HG02588 (cell line): Measurements from ENCODE around the gene ERGIC3.

ENCODE experiments used
- ATAC-seq: cut with Tn5 transposase; IDR thresholded peaks from one replicate; pipeline ENCODE4 v1.9.1; 2021; ENCODE audit warnings: mild to moderate bottlenecking, moderate library complexity; ENCODE audit not compliant: unreplicated experiment

ERGIC3 gene

DNA sequence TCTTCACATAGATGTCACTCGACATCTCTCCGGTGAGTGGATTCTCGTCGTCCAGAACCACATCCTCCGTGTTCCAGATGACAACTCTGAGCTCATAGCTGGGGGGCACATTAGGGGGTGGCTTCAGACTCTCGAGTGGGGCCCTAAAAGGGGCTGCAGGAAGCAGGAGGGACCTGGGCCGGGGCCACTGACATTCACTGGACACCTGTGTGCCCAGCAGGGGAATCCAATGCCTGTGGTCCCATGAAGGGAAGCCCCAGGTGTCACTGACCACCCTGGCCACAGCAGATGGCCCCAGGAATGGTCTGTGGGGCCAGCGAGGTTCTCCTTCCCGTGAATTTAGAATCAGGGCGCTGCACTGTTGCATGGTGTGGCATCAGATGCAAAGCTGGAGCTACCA lies 18.7 kb downstream of the ERGIC3 start:
- ATAC-seq: no peak

DNA sequence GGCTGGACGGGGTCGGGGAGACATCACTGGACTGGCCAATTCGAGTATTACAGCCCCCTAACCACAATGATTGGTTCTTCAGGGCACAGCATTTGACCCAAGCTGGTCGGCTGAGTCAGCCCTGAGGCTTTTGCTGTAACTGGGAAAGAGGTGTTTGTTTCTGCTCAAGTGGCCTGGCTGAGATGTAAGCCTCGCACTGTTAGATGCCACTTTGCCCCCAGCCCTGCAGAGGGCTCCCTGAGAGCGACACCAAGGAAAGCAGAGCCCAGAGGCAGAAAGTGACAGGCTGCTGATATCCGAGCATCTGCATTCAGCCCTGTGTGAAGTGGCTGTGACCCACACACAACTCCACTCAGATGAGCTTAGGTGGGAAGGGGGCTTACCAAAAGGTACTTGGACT lies 19.4 kb downstream of the ERGIC3 start:
- no peak for ATAC-seq

DNA sequence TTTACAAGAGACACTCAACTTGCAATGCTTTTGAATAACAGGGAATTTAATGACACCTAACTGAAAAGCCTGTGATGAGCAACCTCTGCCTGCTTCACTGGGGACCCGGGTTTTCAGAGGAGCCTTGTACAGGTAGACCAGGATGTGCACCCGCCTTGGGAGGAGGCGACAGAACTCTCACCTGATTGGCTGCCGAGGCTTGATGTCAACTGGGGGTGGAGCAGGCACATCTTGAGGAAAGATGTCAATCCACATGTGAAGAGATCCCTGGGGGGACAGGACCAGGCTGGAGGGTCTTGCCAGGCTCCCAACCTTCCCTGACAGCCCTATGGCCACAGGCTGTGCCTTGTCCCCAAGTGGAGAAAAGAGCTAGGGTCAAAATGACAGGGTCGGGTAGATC lies 19.8 kb downstream of the ERGIC3 start:
- no peak for ATAC-seq

DNA sequence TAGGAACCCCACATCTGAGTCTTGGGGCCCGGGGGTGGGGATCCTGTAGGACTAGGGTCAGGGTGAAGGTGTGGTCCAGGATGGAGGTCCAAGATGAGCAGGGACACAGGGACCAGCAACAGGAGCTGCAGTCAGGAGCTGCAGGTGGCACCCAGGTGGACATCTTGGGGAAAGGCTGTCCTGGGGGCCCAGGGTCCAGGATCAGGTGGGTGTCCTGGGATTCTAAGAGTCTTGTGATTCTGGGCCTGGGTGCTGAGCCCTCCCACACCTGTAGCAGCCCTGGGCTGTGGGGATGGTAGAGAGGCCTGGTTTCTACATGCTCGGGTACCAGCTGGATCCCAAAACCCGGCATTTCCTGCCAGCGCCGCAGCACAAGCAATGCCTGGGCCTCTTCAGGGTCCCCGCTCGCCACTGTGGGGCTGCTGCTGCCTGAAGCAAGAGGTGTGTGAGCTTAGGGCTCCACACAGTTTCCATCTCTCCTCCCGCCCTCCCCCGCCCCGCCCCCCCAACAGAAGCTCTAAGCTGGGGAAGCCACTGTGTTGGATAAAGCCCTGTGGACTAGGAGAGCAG lies 20.7 kb downstream of the ERGIC3 start:
- ATAC-seq: no peak

DNA sequence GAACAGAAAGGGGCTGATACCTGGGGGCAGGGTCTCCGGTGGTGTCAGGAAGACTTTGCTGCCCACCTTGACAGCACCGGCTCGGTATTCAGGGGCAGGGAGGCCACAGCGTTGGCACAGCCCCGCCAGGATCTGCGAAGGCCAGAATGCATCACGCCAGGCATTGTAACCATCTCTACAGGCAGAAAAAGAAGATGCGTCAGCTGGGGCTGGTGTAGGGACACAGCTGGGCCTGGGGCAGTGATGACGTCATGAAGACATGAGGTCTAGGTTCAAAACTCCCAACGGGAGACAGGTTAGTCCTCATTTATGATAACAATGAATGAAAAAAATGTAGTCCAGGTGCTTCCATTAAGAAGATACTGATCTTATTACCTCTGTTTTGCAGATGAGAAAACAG lies 22.0 kb downstream of the ERGIC3 start:
- no peak for ATAC-seq

DNA sequence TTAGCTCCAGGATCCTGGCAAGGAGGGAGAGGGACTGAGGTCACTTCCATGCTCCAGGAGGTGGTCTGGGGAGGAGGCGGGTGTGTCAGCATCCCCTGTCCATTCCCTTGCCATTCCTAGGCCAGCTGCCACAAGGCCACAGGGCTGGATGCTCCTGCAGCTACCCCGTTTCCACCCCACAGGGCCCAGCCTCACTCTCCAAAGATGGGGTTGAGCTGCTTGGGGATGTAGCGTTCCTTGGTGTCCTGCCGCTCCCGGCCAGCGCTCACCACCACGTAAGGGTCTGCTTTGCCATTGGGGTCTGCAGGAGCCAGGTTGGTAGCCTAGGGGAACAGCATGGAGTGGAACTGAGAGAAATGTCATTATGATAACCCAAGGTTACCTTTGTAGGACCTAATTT lies 23.0 kb downstream of the ERGIC3 start:
- no peak for ATAC-seq

DNA sequence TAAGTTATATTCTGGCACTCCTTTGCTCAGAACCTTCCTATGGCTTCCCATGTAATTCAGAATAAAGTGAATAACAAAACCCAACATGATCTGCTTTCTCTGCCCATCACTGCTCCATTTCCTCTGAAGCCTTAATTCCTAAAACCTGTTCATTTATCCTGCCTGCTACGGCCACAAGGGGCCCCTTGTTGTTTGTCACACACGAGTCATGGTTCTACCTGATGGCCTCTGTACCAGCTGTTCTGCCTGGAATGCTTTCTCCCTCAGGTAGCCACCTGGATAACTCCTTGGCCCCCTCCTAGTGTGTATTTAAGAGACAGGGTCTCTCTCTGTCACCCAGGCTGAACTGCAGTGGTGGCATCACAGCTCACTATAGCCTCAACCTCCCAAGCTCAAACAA lies 26.8 kb downstream of the ERGIC3 start:
- no peak for ATAC-seq

DNA sequence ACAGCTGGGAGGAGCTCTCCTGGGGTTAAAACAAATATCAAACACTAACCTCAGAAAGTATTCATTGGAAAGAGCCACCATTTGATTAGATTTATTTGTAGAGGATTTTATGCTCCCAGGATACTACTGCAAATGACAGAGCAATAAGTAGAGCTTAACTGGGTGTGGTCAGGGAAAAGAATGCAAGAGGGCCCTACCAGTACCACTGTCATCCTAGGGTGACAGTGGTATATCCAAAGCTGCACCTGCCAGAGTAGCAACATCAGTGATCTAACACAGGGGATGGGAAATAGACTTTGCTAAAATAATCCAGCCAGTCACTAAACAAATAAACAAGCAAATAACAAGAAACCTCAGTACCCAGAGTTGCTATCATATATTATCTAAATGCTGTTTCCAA lies 29.7 kb downstream of the ERGIC3 start:
- ATAC-seq: no peak

DNA sequence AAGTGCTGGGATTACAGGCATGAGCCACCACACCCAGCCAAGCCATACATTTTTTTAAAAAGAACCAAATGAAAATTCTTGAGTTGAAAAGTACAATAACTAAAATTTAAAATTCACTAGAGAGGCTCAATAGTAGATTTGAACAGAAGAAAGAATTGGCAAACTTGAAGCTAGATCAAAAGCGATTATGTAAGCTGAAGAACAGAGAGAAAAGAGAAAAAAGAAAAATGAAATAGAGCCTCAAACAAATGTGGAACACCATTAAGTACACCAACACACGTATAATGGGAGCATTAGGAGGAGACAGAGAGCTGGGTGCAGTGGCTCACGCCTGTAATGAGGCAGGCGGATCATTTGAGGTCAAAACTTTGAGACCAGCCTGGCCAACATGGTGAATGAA lies 31.0 kb downstream of the ERGIC3 start:
- no peak for ATAC-seq

DNA sequence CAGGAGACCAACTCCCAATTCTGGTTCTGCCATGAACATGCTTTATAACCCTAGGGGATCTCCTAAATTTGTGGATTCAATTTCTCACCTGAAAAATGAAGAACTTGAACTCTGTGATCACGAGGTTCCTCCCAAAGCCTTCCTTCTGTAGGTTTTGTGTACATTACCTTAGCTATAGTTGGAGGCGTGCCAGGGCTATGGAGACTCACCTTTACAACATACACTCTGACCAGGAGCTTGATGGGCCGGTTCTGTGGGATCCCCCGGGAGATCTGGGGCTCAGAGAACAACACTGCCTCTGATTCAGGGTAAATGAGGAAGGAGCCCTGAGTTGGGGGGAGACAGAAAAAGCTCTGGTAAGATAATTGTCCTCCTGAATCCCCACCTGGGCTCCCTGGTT lies 34.1 kb downstream of the ERGIC3 start:
- no peak for ATAC-seq

DNA sequence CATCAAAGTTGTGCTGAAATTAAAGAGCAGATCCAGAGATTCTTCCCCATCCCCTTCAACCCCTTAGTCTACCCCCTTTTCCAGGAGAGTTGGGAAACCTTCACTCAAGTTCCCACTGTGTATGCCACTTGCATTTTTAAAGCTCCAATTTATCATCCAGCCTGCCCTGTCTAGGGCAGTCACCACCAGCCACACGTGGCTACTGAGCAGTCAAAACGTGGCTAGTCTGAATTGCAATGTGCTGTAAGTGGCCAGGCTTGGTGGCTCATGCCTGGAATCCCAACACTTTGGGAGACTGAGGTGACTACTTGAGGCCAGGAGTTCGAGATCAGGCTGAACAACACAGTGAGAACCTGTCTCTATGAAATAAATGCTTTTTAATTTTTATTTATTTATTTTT lies 34.9 kb downstream of the ERGIC3 start:
- no peak for ATAC-seq

DNA sequence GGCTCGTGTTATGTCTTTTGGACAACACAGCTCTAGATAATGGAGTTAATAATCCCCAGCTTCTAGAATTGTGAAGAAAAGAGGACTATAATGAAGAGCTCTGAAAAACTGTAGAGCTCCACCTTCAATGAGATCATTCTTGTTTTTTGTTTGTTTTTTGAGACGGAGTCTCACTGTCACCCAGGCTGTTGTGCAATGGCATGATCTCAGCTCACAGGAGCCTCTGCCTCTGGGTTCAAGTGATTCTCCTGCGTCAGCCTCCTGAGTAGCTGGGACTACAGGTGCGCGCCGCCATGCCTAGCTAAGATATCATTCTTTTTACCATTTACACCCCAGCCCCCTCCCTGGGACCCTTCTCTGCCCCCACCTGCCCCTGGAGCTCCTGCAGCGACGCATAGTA lies 36.6 kb downstream of the ERGIC3 start:
- no peak for ATAC-seq

DNA sequence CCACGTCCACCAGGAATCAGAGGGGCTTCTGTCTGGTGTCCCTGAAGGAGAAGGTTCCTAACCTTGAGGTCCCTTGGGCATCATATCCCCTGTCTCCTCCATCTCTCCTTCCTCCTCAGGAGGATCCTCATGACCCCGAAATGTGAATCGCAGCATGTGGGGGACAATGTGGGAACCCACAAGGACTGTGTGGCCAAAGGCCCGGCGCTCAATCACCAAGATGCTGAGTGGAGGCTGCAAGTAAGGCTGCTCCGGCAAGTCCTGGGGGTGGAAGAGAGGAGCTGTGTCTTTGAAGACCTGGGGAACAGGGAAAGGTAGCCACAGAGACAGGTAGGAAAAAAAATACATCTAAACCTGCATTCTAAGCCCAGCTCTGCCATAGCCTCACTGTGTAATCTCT lies 37.3 kb downstream of the ERGIC3 start:
- ATAC-seq: no peak

DNA sequence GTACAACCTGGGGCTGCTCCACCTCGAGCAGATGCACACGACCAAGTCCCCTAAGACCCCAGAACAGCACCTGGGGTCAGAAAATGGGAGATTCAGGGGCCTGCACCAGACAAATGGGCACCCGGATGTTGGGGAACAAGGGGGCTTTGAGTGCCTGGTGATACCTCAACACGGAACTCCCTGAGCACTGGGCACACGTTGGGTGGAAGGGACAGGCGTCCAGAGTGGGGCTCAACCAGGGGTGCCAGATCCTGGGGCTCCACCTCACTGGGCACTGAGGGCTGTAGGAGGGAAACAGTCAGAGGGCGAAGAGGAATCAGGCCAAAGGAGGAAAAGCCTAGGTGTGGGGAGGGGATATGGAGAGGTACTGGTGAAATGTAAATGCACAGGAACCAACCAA lies 40.3 kb downstream of the ERGIC3 start:
- no peak for ATAC-seq

DNA sequence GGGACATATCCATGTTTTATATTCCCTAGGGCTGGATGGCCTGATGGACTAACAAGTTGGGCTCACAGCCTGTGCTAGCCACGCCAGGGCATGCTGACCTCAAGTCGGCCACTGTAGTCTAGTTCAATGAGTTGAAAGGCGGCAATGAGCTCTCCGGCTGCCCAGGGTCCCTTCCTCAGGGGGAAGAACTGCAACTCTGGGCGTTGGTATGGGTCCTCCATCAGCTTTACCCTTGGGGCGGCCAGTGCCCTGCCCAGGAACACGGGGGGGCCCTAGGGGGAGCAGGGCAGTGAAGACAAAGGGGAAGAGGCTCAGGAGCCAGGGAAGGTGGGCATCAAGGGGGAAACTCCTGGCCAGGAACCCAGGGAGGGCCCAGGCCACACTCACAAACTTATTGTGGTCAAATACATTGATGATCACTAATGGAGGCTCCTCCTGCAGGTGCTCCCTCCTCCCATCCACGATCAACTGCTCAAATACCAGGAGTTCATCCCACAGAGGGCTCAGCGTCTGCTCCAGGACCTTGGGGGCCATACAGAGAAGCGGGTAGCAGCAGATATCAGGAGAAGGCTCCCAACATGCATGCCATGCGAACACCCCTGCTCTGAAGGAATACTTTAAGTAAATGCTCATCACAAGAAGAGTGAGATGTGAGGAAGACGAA lies 41.0 kb downstream of the ERGIC3 start:
- no peak for ATAC-seq

DNA sequence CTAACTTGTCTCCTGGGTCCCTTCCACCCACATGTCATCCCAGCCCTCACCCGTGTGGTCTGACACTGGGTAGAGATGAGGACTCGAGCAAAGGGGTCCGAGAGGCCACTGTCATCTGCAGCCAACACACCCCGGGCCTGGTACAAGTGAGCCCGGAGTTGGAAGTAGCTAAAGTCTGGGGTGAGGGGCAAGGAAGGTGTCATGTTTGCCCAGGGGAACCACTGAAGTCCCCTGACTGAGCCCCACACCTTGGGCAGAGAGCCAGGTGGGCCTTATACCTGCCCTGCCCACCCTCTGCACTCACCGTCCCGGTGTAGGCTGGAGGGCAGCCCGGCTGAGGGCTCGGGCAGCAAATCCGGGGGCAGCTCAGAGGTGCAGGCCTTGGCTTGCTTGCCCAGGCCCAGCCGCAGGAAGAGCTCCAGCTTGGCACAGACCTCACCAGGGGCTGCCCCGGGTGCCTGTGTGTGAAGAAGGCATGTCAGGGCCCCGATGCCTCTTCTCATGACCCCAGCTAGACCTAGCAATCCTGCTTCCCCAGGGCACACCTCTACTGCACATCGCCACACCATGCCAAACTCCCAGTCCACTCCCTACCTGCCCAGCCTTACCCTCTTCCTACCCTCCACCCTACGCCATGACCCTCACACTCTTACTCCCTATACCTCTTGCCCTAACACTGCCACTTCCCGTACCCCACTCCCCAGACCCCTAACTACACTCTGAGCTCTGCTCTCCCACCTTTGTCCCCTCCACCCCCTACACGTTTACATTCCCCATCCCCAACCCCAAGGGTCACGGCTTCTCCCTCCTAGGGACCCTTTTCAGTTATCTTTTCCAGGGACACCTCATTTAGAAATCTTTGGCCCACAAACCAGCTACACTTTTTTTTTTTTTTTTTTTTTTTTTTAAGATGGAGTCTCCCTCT lies 42.0 kb downstream of the ERGIC3 start:
- no peak for ATAC-seq

DNA sequence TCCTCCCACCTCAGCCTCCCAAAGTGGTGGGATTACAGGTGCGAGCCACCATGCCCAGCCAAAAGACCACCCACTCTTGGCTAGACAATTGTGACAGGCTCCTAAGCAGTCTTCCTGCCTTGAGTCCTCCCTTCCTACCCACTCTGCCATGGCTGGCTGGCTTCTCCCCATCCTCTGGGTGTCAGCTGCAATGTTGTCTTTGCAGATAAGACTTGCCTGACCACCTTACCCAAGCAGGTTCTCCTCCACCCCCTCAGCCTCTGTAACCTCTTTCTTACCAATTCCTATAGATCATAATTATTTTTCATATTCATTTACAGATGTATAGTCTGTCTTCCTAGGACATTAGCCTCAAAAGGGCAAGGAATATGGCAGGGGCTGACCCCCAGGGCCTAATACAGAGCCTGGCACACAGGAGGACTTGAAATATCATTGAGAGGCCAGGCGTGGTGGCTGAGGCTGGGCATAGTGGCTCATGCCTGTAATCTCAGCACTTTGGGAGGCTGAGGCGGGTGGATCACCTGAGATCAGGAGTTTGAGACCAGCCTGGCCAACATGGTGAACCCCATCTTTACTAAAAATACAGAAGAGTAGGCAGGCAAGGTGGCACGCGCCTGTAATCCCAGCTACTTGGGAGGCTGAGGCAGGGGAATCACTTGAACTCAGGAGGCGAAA lies 45.0 kb downstream of the ERGIC3 start:
- no peak for ATAC-seq

DNA sequence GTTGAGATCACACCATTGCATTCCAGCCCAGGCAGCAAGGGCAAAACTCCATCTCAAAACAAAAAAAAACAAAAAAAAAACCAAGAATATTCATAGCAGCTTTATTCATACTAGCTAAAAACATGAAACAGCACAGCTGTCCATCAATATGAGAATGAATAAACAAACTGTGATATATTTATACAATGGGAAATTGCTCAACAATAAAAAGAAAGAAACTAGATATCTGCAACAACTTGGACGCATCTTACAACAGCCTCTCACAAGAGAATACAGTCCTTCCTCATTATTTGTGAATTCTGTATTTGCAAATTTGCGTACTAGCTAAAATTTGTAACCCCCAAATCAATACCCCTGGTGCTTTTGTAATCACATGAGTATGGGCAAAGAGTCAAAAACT lies 45.6 kb downstream of the ERGIC3 start:
- no peak for ATAC-seq

DNA sequence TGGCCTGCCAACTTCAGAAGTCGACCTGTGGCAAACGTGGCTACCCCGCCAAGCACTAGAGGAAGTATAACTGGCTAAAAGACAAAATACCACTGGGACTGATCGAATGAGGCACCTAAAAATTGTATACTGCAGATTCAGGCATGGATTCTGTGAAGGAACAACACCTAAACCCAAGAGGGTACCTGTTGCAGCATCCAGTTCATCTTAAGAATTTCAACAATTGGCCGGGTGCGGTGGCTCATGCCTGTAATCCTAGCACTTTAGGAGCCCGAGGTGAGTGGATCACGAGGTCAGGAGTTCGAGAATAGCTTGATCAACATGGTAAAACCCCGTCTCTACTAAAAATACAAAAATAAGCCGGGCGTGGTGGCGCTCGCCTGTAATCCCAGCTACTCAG lies 46.5 kb downstream of the ERGIC3 start:
- ATAC-seq: no peak

DNA sequence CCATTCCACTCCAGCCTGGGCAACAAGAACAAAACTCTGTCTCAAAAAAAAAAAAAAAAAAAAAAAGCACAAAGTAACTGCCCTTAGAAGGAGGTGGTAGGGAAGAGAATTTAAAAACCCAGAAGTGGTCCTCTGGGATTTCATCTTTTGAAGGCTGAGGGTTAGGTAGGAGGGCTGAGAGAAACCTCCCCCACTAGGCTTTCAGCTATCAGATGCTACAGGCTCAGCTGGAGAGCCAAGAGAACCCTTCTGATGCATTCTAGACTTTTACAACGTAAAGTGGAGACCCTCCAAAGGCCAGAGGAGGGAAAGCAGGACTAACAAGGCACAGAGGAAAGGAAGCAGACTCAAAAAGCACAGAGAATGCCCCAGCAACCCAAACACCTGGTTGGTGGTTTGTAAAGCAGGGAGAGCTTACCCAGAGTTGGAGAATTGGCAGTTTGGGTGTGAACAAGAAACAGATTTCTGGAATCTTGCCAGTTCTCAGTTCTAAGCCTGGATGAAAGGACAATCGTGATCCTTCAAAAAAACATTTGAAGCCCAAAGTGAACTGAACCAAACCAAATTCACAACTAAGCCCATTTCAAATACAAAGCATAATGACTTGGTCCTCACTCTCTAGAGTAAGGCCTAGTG lies 50.6 kb downstream of the ERGIC3 start:
- no peak for ATAC-seq

DNA sequence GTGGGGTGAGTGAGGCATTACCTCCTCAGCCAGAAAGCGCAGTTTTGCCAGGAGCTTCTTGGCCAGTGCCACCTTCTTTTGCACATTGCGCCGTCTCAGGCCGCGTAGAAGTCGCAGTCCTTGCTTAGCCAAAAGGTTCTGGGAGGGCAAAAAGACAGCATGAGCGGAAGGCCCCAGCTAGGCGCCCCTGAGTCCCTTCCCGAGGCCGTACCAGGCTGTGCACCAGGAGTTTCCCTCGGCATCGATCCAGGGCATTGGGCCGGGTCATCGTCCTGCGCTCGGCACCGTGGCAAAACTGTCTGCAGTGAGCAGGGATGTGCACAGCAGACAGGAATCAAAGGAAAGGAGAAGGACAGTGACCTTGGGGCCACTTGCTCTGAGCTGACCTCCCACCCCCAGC lies 53.6 kb downstream of the ERGIC3 start:
- no peak for ATAC-seq
